CD4-positive, alpha-beta T cell treated with Interleukin-1 beta for 1 hour (primary cell): ENCODE data around the gene FLNB.

Experiments used
- DNase-seq, 2 donors: peaks; one replicate each; pipeline ENCODE4 v3.0.0-alpha.2; 2020 to 2022

FLNB gene

DNA sequence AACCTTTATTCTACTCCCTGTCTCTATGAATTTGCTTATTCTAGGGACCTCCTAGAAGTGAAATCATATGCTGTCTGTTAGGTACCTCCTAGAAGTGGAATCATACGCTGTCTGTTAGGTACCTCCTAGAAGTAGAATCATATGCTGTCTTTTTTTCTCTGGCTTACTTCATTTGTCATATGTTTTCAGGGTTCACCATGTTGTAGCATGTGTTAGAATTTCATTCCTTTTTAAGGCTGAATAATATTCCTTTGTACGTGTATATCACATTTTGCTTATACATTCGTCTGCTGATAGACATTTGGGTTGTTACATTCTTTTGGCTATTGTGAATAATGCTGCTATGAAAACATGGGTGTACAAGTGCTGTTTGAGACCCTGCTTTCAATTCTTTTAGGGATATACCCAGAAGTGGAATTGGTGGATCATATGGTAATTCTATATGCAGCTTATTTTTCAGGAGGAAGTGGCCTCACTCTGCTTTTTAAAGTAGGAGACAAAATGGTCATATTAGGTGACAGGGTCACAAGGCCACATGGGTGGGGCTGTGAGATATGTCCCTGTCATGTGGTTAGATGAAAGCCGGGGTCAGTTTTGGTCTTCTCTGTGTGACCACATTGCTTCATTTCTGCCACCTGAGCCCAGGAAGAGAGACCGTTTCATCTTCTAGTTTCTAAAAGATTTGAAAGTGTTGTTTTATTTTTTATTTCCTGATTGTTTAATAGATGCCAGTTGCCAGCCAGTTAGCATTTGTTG lies 76.7 kb downstream of the FLNB start:
- DNase-seq: no peak

DNA sequence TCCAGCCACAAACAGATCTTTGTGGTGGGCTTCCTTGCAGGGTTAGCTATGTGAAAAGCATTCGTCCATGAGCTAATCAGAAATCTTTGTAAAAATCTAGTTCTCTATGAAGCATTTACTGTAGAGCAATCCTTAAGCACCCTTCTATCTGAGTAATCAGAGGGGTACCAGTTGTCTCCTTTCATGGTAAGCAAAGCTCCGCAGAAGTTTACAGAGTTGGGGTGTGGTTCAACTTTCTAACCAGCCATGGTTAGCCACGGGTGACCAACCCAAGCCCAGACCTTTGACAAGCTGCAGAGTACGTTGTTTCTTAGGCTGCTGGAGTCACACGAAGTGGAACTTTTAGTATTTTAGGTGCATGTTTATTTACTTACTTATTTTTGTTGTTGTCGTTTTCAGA lies 77.4 kb downstream of the FLNB start:
- no peak for DNase-seq

DNA sequence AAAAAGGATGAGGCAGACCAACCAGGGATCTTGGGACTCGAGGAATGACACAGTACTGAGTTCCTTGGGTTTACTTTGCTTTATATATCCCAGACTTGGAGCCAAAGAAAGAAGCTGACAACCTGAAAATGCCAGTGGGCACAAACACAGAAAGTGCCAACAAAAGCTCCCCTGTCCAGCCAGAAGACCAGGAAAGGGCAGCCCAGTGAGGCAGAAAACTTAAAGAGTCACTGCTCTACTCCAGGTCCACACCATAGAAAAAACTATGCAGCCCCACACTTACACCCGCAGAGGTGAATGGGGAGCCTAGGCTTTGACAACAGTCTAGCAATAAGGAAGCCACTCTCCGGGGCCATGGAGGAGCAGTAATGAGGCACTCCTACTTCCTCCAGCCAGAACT lies 80.3 kb downstream of the FLNB start:
- no peak for DNase-seq

DNA sequence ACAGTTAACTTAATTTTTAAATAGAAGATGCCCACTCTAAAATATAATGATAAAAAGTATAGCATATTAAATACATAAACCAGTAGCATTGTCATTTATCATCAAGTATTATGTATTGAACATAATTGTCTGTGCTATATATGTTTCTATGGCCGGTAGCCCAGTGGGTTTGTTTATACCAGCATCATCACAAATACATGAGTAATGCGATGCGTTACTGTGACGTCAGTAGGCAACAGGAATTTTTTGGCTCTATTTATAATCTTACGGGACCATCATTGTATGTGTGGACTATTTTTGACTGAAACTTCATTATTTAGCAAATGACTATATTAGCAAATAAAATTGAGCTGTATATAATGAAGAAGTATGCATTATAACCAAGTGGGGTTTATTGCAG lies 82.1 kb downstream of the FLNB start:
- no peak for DNase-seq

DNA sequence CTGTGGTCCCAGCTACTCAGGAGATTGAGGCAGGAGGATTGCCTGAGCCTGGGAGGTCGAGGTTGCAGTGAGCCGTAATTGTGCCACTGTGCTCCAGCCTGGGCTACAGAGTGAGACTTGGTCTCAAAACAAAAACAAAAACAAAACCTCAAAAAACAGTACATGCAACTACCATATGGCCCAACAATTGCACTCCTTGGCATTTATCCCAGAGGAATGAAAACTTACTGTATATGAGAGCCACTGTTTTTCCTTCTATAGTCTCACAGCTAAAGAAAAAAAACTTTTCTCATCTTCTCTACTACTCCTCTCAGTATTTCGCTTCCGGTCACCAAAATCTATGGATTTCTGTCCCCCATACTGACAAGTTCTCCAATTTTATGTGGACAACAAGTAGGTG lies 84.3 kb downstream of the FLNB start:
- DNase-seq: no peak

DNA sequence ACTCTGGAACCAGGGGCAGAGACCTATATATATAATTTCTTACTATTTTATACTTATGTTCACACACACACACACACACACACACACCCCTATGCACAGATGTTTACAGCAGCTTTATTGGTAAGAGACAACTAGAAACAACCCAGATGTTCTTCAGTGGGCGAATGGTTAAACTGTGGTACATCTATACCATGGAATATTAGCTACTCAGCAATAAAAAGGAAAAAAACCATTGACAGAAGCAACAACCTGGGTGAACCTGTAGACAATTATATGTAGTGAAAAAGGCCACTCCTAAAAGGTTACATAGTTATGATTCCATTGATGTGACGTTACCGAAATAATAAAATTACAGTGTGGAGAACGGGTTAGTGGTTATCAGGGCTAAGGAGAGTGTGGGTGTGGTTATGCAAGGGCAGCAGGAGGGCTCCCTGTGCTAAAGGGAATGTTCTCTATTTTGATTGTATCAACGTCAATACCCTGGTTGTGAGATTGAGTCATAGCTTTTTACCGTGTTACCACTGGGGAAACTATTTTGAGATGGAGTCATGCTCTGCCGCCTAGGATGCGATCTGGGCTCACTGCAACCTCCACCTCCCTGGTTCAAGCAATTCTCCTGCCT lies 85.5 kb downstream of the FLNB start:
- no peak for DNase-seq

DNA sequence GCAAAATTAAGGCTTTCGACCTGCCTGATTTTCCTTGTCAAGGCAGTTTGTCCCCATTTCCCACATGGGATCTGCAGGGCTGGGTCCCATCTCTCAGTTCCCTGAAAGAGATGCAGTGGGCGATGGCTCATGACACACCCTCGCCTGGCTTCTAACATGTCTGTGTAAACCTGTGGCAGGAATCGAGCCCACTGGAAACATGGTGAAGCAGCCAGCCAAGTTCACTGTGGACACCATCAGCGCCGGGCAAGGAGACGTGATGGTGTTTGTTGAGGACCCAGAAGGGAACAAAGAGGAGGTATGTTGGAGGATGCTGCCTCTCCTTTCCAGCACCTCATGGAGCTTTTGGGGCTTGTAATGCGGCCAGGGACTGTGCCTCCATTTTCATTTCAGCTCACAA lies 86.4 kb downstream of the FLNB start:
- DNase-seq: no peak

DNA sequence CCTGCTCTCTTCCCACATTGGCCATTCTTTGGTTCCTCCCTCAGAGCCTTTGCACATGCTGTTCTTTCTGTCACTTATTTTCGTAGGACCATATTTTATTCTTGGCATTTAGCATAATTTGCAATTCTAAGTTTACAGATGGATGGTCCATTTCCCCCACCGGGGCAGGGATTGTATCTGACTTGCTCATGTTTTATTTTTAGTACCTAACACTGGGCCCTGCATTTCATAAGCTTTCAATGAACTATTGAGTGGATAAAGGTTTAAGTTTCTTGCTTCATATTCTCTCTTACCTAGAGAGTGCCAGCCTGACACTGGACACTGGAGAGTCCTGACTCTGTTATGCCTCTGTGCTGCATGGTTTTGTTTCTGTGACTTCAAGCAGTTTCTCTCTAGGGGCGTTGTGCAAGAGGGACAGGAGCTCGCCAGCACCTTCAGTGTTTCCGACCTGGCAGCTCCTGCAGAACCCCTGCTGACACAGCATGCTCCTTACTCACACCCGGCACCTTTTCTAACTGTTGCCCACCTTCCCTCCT lies 87.4 kb downstream of the FLNB start:
- no peak for DNase-seq

DNA sequence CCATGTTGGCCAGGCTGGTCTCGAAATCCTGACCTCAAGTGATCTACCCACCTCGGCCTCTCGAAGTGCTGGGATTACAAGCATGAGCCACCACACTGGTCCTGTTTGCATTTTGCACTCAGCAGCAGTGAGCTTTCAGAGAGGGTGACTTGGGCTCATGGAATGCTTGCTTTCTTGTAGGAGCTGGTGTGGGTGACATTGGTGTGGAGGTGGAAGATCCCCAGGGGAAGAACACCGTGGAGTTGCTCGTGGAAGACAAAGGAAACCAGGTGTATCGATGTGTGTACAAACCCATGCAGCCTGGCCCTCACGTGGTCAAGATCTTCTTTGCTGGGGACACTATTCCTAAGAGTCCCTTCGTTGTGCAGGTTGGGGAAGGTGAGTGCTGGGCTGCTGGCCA lies 90.3 kb downstream of the FLNB start:
- no peak for DNase-seq

DNA sequence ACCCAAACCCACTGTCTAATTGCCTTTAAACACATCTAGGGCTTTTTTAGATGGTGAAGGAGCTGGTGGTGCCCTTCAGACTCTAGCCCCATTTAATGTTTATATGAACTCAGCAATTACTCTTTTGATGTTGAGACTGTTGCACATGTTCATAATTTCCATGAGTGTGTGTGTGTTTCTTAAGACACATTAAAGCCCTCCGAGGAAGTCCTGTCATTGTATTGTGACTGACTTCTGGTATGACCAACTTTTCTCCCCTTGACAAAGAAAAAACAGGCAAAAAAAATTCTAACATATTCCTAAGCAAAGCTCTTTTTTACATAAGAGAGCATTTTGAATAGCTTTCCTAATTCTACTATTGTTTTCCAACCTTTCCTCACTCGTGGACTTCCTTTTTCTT lies 91.6 kb downstream of the FLNB start:
- no peak for DNase-seq

DNA sequence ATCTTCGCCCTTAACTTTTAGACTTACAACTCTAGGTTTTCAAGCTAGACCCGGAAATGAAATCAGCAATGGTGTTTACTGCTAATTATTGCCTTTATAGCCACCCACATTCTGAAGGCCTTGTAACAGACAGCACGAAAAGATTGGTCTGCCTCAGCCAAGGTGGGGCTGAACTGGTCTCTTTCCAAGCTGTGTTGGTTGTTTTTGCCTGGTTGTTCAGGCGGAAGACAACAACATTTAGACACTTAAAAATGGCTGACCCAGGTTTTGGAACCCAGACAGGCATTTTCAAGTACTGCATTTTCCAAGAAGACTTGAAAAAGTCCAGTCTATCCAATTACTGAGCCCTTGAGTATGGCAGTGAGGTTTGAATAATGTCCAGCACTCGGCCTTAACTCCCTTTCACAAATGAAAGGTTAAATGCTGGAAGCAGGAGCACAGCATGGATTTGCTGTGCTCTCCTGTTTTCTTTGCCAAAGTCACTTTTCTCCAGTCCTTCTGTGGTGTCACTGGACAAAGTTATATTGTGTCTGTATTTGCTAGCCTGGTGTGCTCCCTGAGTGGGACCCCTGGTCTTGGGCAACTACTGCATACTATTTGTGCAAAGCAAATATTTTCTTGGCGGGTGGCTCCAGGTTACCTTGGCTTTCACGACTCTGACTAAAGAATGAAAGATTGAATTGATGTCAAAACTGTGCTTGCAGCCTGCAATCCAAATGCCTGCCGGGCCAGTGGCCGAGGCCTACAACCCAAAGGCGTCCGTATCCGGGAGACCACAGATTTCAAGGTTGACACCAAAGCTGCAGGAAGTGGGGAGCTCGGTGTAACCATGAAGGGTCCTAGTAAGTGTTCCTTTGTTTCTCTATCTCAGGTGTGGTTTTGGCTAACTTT lies 93.5 kb downstream of the FLNB start:
- DNase-seq: no peak

DNA sequence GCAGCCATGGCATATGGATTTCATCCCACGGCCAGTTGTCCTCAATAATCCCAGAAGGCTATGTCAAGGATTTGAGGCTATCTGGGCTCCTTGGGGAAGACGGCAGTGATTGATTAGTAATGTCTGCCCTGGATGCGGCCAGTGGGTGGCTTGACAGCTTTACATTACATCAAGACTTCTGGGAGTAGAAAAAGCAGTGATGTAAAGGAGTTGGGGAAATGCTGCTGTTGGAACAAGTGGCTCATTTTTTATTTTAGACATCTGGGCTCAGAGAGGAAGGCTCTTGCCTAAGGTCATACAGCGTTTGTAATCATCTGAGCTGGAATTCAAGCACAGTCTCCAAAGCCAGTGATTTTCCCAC lies 94.1 kb downstream of the FLNB start:
- DNase-seq: no peak

DNA sequence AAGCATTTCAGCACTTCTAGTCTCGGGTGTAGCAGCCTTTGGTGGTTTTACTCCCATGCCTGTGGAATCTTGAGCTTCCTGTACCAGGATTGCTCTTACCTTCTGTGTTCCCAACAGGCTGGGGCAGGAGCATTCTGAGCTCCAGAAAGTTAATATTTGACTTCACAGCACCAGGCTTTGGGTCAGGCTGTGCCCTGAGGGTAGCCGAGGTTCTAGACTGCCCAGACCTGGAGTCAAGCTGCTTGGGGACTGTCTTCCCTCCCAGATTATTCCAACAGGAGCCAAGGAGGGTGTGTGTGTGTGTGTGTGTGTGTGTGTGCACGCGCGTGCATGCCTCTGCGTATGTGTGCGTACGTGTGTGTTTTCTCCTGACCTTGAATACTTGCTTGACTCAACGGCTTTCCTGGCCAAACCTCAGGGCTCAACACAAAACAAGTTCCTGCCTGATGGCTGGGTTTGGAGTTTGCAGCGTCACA lies 94.8 kb downstream of the FLNB start:
- no peak for DNase-seq

DNA sequence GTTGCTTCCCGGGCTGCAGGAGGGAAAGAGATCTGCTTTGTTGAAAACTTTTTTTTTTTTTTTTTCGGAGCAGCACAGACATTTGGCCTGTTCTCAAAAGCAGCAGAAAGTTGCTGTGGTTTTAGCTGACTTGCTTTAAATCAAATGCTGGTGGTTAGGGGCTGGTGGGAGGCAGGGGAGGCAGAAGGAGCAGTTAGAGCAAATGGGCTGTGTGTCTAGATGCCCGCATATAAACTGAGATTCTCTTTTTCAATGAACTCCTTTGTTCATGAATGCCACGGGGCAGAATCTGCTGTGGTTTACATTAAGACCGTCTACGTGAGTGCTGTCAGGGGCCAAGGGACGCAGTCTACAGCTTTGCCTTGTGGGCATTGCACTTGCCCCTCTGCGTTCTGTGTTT lies 95.9 kb downstream of the FLNB start:
- no peak for DNase-seq

DNA sequence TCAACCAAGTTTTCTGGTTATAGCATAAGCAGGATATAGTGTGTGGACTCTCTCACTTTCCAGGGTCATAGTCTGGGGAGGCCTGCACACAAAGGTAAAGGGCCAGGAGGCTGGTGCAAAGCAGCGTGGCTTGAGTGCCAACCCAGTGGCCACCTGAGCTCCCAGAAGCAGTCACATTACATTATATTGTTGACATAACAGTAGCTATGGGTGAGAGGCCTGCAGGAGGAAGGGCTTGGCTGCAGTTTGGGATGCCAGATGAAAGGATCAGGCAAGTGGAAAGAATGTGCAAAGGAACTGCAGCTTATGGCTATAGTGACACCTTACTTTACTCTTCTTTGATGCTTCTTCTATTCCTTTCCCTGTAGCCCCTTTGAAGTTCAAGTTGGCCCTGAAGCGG lies 96.5 kb downstream of the FLNB start:
- DNase-seq: no peak

DNA sequence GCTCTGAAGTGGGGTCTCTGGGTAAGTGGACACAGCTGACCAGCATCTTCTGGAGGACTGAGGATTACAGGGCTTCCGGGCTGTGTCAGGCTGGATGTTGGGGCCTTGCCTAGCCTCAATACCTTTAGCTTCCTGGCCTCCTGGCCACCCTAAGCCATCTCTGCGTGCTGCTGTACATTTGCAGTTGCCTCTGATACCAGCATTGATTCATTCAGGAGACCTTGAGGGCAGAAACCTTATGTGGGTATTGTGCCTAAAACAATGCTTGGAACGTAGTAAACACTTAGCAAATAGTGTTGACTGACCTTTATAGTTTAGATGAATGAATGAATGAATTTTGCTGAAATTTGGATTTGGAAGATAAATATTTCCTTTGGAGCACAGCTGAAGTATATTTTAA lies 97.0 kb downstream of the FLNB start:
- no peak for DNase-seq

DNA sequence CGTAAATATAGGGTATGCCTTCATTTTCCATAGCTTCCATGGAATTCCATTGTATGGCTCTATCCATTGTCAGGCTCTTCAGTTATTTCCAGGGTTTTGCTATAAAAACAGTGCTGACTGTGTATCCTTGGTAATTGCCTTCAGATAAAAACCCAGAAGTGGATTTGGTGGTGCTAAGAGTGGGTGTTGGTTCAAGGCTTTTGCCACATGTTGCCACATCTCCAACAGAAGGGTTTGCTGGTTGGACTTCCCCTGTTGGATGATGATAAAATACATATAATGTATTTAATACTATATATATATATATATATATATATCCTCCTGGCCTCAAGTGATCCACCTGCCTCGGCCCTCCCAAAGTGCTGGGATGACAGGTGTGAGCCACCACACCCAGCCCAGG lies 97.8 kb downstream of the FLNB start:
- no peak for DNase-seq

DNA sequence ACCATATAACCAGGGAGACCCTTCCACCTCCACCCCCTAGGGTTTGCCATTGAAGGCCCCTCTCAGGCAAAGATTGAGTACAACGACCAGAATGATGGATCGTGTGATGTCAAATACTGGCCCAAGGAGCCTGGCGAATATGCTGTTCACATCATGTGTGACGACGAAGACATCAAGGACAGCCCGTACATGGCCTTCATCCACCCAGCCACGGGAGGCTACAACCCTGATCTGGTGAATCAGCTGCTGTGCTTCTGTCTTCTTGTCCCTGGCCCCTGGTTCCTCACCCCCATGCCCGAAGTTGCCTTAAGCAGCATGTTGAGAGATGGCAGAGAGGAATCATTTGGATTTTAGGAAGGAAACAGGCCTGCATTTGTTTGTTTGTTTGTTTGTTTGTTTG lies 98.4 kb downstream of the FLNB start:
- no peak for DNase-seq

DNA sequence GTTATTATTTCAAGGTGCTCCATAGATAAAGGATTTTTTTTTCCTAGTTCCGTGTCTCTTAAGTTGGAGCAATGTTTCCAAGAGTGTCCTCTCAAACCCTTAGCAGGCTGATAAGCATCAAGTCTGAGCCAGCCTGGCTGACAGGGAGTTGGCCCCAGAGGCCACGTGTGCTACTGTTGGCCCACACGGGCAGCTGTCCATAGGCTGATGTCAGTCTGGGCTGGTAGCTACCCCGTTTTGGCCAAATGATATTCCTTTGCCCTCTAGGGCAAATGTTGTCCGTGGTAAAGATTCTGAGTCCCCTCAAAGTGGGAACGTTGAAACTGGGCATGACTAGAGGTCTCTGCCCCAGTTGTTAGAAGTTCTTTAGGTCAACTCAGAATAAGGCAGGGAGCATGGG lies 99.4 kb downstream of the FLNB start:
- no peak for DNase-seq

DNA sequence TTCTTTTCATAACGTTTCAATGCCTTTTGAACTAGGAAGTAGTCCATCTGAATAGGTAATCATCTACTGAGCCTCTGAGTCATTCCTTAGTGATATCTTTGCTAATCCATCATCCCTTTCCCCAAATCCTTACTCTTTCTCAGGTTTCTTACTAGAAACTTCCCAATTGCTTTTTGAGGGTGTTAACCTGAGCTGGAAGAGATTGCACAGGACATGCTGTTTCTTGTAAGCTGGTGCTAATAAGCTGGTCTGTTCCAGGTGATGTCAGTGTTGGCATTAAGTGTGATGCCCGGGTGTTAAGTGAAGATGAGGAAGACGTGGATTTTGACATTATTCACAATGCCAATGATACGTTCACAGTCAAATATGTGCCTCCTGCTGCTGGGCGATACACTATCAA lies 101.5 kb downstream of the FLNB start:
- DNase-seq: no peak

DNA sequence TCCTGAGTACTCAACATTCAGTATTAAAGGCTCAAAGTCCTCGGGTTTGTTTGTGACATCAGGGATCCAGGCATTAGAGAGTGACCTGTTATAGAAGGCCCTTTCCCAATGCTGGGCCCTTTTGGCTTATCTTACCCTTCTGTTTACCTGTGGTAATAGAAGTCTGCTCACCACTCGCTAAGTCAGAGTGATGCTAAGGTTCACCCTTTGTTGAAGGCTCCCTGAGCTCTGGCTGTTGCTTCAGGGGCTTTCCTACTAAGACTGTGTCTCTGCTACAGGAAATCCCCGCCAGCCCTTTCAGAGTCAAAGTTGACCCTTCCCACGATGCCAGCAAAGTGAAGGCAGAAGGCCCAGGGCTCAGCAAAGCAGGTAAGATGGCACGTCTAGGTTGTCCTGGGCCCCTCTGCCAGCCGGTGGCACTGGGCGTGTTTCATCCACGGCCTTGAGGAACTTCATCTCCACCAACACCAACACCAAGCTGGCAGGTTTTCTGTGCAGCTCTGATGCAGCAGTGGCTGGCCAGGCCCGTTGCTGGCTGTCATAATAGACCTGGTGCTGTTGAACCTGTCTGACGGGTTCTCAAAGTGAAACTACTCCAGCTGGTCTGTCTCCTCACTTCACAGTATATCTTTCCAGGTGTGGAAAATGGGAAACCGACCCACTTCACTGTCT lies 103.4 kb downstream of the FLNB start:
- DNase-seq: peak; percentile 9 to 19

DNA sequence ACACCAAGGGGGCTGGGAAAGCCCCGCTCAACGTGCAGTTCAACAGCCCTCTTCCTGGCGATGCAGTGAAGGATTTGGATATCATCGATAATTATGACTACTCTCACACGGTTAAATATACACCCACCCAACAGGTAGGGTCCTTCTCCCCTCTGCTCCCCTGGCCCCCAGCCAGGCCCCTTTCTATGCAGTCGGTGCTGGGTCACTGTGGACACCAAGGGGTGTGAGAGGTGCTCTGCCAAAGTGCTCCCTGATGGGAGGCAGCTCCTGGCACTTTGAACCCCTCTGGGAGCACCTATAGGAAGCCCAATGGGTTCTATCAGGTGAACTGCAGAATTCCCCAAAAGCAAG lies 103.9 kb downstream of the FLNB start:
- DNase-seq: no peak

DNA sequence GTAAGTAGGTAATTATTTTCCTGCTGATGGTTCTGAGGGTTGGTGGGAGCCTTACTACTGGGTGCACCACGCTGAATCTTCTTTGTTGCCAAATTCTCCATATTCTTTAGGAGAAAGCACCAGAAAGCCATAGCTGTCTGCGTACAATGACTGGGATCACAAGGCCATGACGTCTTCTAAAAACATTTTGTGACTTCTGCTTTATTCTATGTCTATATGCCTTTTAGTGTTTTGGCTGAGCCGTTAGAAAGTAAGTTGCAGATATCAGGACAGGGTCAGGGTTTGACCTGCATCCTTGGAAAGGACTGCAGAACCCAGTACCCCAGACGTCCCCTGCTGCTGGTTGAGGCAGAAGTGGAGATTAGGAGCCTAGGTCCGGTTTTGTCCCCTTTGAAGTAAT lies 107.0 kb downstream of the FLNB start:
- no peak for DNase-seq
